Activated naive CD4-positive, alpha-beta T cell (primary cell): Measurements from ENCODE around the gene RHEX.

Experiments used
- DNase-seq, 4 experiments: peaks; one replicate each; lab custom pipeline; 2025; lab: John Stamatoyannopoulos, UW

The RHEX gene

DNA sequence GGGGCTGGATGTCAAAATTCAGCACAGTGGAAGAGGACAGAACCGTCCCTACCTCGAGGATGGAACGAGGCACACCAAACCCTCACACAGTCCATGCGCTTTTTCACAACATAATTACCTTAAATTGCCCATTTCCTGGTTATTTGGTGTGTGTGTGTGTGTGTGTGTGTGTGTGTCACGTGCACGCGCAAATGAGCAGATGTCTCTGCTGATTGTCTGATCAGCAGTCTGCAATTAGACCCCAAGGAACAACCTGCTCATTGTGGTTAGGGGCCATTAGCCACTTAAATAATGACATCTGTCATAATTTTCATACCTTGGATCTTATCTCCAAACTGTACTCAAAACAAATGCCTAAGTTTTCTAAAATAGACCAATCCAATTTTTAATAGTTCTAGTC lies 41.1 kb downstream of the RHEX start:
- no peak for DNase-seq

- DNase-seq, result no peak
These were observed 44.4 kb downstream of the RHEX start for GRCh38 chr1:206097381-206097780.

- no peak for DNase-seq
These were observed 45.4 kb downstream of the RHEX start for GRCh38 chr1:206098242-206098919.

DNA sequence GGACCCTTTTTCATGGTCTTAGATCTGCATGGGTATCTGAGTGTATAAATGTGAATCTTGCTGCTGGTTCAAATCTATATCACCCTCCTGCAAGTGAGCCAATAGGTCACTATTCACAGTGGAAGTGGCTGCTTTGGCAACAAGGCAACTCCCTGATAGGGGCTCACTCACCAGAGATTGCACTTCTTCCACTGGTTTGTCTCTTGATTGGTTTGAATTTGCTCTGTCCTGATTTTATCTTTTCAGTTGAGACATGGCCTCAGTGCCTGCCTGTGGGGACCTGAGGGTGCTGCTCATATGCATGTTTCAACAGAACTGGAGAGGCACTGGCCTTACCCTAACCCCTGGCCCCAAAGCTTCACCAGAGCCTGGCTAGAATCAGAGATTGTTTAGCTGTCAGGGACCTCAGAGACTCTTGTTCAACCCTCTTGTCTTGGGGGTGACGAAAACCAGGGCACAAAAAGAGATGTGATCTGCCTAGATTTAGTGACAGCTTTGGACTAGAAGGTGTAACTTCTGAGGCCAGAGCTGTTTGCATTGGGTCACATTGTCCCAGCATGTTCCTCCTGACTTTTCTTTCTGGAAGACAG lies 47.3 kb downstream of the RHEX start:
- no peak for DNase-seq

DNA sequence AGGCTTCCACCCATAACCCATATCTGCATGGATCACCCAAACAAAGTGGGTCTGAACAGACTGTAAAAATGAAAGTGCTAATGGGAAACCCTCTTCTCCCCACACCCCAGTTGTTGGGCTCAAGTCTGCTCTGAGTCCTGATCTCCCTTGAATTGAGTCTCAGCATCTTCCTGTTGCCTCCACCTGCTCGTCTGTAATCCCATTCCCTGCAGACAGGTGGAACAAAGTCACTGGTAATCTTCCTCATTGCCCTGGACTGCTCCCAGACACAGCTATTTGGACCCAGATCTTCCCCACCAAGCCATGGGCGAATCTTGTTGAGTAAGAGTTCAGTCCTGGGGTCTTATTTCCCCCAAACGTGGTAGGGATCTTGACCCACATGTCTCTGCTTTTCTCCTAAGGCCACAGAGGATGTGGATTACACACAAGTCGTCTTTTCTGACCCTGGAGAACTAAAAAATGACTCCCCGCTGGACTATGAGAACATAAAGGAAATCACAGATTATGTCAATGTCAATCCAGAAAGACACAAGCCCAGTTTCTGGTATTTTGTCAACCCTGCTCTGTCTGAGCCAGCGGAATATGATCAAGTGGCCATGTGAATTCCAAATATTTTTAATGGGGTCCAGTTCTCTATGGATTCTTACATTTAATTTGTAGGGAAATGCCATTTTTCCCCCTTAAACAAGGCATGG lies 48.5 kb downstream of the RHEX start:
- no peak for DNase-seq

- no peak for DNase-seq
These were observed 49.4 kb downstream of the RHEX start for GRCh38 chr1:206102292-206102936.

GRCh38 chr1:206103979-206104378 lies 51.0 kb downstream of the RHEX start:
- no peak for DNase-seq

GRCh38 chr1:206105464-206105995 lies 52.6 kb downstream of the RHEX start:
- DNase-seq, result no peak

- DNase-seq, result peak; percentile 54 to 62 (median 57)
These were observed 53.6 kb downstream of the RHEX start for GRCh38 chr1:206106328-206107167.

- no peak for DNase-seq
These were observed 54.2 kb downstream of the RHEX start for GRCh38 chr1:206107168-206107544.

- no peak for DNase-seq
These were observed 55.7 kb downstream of the RHEX start for GRCh38 chr1:206108635-206109034.

DNA sequence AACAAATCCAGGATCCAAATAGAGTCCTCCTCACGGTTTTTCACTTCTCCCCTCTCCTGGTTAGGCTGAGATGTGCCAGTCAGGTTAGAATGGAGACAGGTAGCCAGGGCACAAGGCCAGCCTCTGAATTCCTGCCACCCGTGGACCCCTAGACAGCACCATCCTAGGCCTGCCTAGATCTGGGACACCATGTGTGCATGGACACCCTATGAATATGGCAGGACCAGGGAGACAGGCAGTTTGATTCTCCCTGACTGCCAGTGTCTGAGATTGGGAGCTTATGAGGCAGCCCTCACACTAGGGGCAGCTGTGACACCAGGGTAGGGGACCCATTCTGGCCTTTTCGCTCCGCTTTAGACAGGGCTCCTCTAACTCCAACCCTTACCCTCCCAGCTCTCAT lies 56.7 kb downstream of the RHEX start:
- no peak for DNase-seq

- no peak for DNase-seq
These were observed 57.2 kb downstream of the RHEX start for GRCh38 chr1:206110161-206110560.

DNA sequence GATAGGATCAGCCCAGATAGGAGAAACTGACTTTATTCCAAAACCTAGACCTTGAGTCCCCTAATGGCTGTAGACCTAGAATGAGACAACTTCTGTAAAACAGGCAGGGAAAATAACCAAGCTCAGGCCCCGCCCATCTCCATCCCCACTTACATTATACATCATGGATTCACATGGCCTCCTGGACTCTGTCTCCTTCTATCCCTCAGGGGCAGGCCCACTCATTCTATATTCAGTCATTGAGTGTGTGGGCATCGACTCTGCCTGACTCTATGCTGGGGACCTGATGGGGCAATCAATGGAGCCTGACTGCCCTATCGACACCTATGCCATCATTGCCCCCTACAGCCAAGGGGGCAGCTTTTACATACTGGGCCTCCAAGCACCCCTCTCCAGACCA lies 57.8 kb downstream of the RHEX start:
- no peak for DNase-seq

- DNase-seq, result no peak
These were observed 58.4 kb downstream of the RHEX start for GRCh38 chr1:206111271-206111927.

DNA sequence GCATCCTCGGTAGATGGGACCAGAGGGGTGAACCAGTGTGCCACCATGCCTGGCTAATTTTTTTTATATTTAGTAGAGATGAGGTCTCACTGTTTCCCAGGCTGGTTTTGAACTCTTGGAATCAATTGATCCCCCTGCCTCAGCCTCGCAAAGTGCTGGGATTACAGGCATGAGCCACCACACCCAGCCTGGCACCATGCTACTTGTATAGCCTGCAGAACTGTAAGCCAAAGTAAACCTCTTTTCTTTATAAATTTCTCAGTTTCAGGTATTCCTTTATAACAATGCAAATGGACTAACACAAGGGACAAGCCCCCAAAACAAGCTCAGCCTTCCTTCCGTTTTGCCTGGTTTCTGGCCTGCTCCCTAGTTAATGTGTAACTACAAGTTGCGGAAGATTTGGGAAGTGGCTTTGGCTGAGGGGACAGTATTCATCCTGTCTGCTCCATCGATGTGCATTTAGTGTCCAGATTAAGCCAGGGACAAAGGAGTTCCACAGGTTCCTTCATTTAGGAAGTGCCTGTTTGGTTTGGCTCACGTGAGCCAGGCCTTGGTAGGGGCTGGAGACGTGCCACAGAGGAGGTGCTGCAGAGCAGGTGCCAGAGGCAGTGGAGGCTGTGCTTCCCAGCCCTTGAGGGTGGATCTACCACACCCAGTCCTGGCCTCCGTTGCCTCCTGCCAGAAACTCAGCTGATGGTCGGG lies 59.8 kb downstream of the RHEX start:
- no peak for DNase-seq

DNA sequence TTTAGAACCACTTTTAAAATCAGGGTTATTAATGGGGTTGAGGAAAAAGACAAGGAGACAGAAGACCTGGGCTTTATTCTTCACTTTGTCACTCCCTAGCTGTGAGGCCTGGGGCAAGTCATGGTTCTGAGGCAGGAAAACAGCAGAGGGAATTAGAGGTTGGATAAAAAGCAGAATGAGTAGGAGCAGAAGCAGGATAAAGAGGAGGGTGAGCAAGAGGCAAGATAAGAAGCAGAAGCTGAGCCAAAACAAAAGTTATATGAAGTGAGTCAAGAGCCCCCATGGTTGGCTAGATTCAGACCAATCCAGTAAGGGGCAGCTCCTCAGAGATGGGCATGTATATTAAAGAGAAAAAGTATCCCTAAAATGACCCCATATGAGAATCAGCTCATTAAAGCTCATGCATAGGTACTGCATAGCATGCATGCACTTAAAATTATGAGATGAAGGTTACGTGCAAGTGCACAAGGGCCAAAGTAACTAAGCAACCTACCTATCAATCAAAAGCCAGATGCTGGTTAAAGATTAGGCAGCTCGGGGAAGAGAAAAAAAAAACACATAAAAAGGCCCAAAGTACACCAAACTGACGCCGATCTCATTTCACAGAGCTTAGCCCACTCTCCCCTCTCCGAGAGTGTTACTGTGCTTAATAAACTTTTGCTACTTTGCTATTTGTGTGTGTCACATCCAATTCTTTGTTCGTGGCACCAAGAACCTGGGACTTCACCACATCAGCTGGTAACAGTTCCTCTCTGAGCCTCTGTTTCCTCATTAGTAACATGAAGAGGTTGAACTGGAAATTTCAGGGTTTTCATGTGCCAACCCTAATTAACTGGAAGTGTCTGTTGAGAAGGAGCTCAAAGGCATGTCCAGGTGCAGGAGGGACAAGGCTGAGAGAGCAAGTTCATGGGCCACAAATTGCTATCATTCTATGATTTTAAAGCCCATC lies 62.0 kb downstream of the RHEX start:
- DNase-seq, result no peak

GRCh38 chr1:206115791-206116190 lies 62.8 kb downstream of the RHEX start:
- DNase-seq, result no peak

- no peak for DNase-seq
These were observed 63.4 kb downstream of the RHEX start for GRCh38 chr1:206116191-206116872.
